Fibroblast of skin of back (primary cell): Measurements from ENCODE around the gene SPATA6.
"Not testable (repeated sequence)": the region's sequence is repeated elsewhere in the genome, so short reads cannot be mapped to it uniquely, and the experiment has no call there.

Experiments used
- DNase-seq: peaks from one replicate; pipeline ENCODE4 v3.0.0-alpha.2; 2013

SPATA6 gene

DNA sequence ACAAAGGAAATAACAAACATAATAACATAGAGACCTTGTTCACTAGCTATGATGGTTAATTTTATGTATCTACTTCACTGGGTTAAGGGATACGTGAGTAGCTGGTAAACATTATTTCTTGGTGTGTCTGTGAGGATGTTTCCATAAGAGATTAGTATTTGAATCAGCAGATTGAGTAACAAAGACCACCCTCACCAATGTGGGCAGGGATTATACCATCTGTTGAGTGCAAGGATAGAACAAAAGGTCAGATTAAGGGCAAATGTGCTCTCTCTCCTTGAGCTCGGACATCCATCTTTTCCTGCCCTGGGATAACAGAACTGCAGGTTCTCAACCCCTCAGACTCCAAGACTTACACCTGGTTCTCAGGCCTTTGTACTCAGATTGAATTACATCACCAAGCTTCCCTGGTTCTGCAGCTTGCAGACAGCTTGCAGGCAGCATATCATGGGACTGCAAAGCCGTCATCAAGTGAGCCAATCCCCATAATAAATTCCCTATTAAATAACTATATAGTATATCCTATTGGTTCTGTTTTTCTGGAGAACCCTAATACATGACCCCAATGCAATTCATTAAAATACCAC, 9.2 kb downstream of the SPATA6 start:
- DNase-seq: no peak

DNA sequence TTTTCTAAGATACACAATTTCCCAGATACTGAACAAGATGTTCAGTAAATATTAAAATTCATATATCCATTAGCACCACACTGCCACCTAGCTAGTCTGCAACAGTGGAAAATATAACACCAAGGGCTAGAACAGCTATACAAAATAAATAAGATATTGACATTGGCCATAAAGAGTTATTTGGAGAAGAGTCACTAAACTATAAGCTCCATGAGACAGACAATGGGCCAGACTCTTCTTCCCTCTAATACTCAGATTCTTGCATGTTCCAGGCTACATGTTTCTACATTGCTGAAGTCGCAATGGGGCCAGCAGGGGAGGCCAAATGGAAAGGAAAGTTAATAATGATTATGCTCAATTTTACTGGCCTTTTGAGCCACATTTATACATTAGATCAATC, 21.5 kb downstream of the SPATA6 start:
- no peak for DNase-seq

DNA sequence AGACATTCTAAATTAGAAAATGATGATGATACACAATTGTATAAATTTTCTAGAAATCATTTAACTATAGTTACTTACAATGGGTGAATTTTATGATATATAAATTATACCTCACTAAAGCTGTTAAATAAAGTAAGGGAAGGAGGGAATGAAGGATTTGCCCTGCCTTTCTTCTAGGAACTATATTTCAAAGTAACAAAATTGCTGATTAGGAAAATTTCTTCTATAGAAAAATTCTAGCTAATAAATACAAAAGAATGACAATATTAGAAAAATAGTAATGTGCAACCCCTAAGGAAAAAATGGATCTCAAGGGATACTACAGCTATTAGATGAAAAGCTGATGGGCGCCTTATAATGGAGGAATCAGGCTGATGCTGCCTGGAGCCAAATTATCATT, 23.1 kb downstream of the SPATA6 start:
- no peak for DNase-seq

DNA sequence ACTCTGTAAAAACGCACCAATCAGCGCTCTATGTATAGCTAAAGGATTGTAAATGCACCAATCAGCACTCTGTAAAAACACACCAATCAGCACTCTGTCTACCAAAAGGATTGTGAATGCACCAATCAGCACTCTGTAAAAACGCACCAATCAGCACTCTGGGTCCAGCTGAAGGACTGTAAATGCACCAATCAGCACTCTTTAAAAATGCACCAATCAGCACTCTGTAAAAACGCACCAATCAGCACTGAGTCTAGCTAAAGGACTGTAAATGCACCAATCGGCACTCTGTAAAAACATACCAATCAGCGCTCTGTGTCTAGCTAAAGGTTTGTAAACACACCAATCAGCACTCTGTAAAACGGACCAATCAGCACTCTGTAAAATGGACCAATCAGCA, 27.8 kb downstream of the SPATA6 start:
- not testable (repeated sequence) for DNase-seq

DNA sequence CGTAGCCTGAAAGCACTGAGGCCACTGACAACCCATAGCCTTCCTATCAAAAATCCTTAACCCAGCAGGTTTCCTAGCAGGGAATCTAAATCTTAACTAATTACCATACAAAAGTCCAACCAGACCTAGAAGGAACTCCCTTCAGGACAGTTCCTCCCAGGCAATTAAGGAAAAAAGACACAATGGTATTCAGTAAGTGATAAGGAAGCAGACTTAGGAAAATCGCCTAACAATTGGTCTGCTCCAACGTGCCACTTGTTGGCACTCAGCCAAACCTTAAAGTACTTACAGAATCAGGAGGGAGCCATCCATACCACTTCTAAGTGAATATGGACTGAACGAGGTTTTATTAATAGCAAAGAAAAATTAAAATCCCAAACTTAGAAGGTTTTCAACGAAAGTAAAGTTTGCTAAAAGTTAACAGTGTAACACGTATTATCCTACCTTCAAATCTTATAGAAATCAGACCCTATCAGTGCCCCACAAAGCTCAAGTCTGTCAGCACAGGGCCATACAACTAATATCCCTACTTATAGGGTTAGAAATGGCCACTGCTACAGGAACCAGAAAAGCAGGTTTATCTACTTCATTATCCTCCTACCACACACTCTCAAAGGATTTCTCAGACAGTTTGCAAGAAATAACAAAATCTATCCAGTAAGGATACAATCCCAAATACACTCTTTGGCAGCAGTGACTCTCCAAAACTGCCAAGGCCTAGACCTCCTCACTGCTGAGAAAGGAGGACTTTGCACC, 29.0 kb downstream of the SPATA6 start:
- no peak for DNase-seq

DNA sequence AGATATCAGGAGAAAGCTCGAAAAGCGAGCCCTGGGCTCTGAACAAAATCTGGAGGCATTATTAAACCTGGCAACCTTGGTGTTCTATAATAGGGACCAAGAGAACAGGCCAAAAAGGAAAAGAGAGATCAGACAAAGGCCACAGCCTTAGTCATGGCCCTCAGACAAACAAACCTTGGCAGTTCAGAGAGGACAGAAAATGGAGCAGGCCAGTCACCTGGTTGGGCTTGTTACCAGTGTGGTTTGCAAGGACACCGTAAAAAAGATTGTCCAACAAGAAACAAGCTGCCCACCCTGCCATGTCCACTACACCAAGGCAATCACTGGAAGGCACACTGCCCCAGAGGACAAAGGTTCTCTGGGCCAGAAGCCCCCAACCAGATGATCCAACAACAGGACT, 31.2 kb downstream of the SPATA6 start:
- not testable (repeated sequence) for DNase-seq

DNA sequence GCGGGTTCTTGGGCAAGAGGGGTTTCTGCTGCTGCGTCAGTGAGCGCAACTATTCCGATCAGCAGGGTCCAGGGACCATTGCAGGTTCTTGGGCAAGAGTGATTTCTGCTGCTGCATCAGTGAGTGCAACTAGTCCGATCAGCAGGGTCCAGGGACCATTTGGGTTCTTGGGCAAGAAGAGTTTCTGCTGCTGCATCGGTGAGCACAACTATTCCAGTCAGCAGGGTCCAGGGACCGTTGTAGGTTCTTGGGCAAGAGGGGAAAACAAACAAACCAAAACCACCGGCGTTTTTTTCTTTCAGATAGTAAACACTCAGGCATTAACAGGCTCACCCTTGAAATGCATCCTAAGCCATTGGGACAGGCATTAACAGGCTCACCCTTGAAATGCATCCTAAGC, 32.6 kb downstream of the SPATA6 start:
- DNase-seq: no peak

- not testable (repeated sequence) for DNase-seq
These were observed 34.6 kb downstream of the SPATA6 start for GRCh38 chr1:48437379-48437778.

DNA sequence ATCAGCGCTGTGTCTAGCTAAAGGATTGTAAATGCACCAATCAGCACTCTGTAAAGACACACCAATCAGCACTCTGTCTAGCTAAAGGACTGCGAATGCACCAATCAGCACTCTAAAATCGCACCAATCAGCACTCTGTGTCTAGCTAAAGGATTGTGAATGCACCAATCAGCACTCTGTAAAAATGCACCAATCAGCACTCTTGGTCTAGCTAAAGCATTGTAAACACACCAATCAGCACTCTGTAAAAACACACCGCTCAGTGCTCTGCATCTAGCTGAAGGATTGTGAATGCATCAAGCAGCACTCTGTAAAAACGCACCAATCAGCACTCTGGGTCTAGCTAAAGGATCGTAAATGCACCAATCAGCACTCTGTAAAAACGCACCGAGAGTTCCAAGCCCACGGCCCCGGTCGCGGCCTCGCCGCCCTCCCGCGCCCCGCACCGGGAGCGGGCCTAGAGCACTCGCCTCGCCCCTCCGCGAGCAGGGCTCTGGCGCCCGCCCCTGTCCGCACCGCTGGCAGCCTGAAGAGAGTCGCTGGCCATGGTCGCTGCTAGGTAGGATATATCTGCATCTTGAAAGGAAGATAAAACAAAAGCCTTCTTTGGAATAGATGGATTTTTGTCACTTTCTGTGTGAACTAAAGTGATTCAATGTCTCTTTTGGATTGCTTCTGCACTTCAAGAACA, 36.5 kb downstream of the SPATA6 start:
- DNase-seq: not testable (repeated sequence)

DNA sequence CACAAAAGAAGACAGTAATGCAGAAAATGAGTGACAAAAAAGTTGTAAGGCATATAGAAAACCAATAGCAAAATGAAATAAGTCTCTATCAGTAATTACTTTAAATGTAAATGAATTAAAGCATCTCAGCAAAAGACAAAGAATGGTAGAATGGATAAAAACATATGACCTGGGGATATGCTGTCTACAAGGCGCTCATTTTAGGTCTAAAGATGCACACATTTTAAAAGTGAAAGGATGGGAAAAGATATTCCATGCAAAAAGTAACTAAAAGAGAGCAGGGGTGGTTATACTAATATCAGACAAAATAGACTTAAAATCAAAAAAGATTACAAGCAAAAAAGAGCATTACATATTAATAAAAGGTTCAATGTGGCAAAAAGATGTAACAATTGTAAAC, 41.2 kb downstream of the SPATA6 start:
- no peak for DNase-seq

DNA sequence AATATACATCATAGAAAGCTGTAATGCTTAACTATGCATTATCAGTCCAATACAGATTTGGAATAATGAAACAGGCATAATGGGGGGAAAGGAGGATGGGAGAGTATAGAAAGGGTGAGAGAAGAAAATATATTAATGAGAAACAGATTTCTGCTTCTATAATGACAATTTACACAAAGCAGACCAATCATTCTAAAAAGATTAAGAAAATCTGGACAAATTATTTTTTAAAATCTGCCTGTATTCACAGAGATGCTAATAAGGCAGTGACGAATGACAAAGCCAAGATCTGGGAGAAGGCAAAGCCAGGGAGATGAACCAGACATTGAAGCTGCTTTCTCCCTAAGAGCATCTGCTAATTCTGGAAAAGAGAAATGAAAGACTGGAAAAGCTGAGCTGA, 50.0 kb downstream of the SPATA6 start:
- no peak for DNase-seq

DNA sequence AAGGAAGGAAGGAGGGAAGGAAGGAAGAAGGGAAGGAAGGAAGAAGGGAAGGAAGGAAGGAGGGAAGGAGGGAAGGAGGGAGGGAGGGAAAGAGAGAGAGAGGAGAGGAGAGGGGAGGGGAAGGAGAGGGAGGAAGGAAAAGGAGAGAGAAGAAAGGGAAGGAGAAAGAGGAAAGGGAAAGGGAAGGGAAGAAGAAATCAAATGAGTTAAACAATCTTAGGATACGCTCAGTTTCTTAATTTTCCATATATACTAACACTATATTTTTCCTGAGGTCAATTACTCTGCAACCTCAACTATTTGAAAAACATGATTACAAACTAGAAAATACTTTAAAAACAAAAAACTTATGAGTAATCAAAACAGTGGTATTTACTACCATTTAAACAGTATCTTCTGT, 53.3 kb downstream of the SPATA6 start:
- no peak for DNase-seq

GRCh38 chr1:48415050-48415449, 57.0 kb downstream of the SPATA6 start:
- no peak for DNase-seq

- DNase-seq: no peak
These were observed 57.7 kb downstream of the SPATA6 start for GRCh38 chr1:48414264-48414663.

- DNase-seq: no peak
These were observed 66.1 kb downstream of the SPATA6 start for GRCh38 chr1:48405940-48406339.

DNA sequence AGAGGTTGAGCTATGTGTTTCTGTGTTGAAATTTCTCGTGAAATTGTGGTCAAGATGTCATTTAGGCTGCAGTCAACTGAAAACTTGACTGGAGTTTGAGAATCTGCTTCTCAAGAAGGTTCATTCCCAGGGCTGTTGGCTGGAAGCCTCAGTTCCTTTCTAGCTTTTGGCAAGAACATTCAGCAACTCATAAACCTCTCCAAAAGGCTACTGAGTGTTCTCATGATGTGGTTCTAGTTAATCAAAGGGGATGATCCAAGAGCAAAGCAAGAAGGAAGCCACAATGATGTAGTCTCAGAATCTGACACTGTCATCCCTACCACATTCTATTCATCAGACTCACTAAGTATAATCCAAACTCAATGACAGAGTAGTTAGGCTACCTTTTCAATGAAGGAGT, 66.6 kb downstream of the SPATA6 start:
- DNase-seq: no peak

GRCh38 chr1:48402599-48402998, 69.4 kb downstream of the SPATA6 start:
- DNase-seq: no peak

GRCh38 chr1:48396208-48396607, 75.8 kb downstream of the SPATA6 start:
- no peak for DNase-seq

DNA sequence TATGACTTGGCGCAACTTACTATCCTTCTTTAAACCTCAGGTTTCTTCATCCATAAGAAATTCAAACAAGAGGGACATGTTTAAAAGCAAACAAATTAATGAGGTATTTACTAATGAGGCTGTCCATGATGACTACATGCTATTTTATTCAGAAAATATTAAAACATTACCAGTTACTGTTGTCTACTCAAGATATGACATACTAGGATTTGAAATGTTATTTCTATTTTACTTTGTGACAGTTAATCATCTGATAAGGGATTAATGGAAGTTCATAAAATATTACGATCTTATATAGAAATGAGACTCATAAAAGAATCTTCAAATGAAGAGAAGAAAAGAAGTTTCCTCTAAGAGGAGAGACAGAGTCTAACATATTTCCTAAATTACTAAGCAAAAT, 80.1 kb downstream of the SPATA6 start:
- no peak for DNase-seq

DNA sequence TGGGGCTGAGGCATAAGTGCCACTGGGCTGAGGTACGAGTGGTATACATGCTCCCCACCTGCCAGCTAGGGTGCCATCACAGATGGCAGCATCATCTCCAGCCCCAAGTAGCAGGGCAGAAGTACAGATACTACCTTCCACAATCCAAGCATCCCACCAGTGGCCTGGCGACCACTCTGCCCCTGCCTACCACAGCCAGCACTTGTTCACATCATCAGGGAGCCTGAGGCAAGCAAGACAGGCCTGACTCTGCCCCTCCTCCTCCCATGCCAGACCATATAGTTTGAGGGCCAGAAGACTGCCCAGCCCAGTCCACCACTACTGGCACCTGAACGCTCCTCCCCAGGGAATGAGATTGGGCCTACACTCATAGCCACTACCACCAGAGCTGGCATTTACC, 84.6 kb downstream of the SPATA6 start:
- DNase-seq: no peak

- DNase-seq: no peak
These were observed 97.2 kb downstream of the SPATA6 start for GRCh38 chr1:48374785-48375184.

DNA sequence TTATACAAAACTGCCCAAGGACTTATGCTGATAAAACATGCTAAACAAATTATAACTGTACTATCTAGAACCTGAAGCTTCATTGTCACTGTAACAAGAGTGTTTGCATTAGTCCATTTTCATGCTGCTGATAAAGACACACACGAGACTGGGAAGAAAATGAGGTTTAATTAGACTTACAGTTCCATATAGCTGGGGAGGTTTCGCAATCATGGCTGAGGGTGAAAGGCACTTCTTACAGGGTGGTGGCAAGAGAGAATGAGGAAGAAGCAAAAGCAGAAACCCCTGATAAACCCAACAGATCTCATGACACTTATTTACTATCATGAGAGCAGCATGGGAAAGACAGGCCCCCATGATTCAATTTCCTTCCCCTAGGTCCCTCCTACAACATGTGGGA, 100.4 kb downstream of the SPATA6 start:
- DNase-seq: no peak

DNA sequence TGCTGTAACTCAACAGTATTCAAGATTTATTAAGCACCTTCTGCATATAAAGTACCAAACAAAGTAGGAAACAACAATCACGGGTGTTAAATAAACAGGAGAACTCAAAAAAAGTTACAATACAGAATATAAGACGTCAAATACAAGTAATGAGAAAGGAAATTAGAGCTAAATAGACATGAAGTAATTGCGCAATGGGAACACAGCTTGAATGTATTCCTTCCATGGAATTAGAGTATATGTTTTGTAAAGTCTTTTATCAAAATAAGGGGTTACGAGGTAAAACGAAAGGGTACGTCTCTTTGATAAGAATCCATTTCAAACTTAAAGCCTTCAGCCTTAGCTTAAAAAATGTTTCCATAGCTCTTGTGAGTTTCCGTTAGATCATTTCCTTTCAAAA, 109.1 kb downstream of the SPATA6 start:
- no peak for DNase-seq

- DNase-seq: no peak
These were observed 115.1 kb downstream of the SPATA6 start for GRCh38 chr1:48356901-48357300.
